ENCODE measurements around the gene PTPN20. TPM values are rescaled to one million over a fixed set of nuclear protein-coding genes. Genes with fewer than 3 reads are reported as not detected.

PTPN20 gene
- total RNA-seq, 1 experiment from 2014 or later = not detected

- no peak for DNase-seq (ENCODE audit: low spot score)
Measured at GRCh38 chr10:47034441-47035051, 123.3 kb downstream of the PTPN20 start.

GRCh38 chr10:47035171-47035818 is 124.1 kb downstream of the PTPN20 start:
- no peak for DNase-seq (ENCODE audit: low spot score)

- DNase-seq (ENCODE audit: low spot score) = no peak
Measured at GRCh38 chr10:47035819-47036337, 124.7 kb downstream of the PTPN20 start.

- no peak for DNase-seq (ENCODE audit: low spot score)
Measured at GRCh38 chr10:47036771-47037170, 125.5 kb downstream of the PTPN20 start.

- DNase-seq (ENCODE audit: low spot score) = no peak
Measured at GRCh38 chr10:47037654-47038425, 126.6 kb downstream of the PTPN20 start.

GRCh38 chr10:47038881-47039561 is 127.8 kb downstream of the PTPN20 start:
- DNase-seq (ENCODE audit: low spot score) = no peak

- no peak for DNase-seq (ENCODE audit: low spot score)
Measured at GRCh38 chr10:47039562-47039913, 128.3 kb downstream of the PTPN20 start.

- DNase-seq (ENCODE audit: low spot score) = no peak
Measured at GRCh38 chr10:47040041-47040491, 128.8 kb downstream of the PTPN20 start.

- DNase-seq (ENCODE audit: low spot score) = no peak
Measured at GRCh38 chr10:47040681-47041080, 129.5 kb downstream of the PTPN20 start.

- no peak for DNase-seq (ENCODE audit: low spot score)
Measured at GRCh38 chr10:47041396-47042198, 130.4 kb downstream of the PTPN20 start.

GRCh38 chr10:47042199-47042473 is 130.9 kb downstream of the PTPN20 start:
- no peak for DNase-seq (ENCODE audit: low spot score)

- DNase-seq (ENCODE audit: low spot score) = no peak
Measured at GRCh38 chr10:47042780-47043750, 131.8 kb downstream of the PTPN20 start.

- DNase-seq (ENCODE audit: low spot score) = no peak
Measured at GRCh38 chr10:47043928-47044538, 132.8 kb downstream of the PTPN20 start.

GRCh38 chr10:47044741-47045140 is 133.5 kb downstream of the PTPN20 start:
- DNase-seq (ENCODE audit: low spot score) = no peak

GRCh38 chr10:47045331-47045861 is 134.2 kb downstream of the PTPN20 start:
- no peak for DNase-seq (ENCODE audit: low spot score)

GRCh38 chr10:47046321-47047126 is 135.3 kb downstream of the PTPN20 start:
- DNase-seq (ENCODE audit: low spot score) = no peak

GRCh38 chr10:47047127-47047504 is 135.9 kb downstream of the PTPN20 start:
- no peak for DNase-seq (ENCODE audit: low spot score)
